ENCODE measurements around the gene TCF7L1.
"Not testable (repeated sequence)": the region's sequence is repeated elsewhere in the genome, so short reads cannot be mapped to it uniquely, and the experiment has no call there.

The TCF7L1 gene

DNA sequence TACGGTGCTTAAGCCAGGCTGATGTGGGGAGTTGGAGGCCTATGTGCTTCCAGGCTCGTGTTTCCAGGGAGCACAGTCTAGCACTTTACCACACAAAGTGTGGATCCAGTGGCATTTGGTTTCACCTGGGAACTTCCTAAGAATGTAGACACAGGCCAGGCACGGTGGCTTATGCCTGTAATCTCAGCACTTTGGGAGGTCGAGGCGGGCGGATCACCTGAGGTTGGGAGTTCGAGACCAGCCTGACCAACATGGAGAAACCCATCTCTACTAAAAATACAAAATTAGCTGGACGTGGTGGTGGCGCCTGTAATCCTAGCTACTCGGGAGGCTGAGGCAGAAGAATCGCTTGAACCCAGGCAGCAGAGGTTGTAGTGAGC lies 190.8 kb downstream of the TCF7L1 start:
- DNase-seq (ENCODE audit: low read depth in 2 of 2), result not testable (repeated sequence)

- no peak for DNase-seq (ENCODE audit: low read depth in 2 of 2)
Observed at GRCh38 chr2:85324639-85325465, 191.7 kb downstream of the TCF7L1 start.

DNA sequence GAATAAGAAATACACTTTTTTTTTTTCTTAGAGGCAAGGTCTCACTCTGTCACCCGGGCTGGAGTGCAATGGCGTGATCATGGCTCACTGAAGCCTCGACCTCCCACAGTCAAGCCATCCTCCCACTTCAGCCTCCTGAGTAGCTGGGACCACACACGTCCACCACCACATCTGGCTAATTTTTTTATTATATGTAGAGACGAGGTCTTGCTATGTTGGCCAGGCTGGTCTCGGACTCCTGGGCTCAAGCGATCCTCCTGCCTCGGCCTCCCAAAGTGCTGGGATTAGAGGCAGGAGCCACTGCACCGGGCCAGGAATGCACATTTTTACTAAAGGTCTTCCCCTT lies 192.2 kb downstream of the TCF7L1 start:
- no peak for DNase-seq (ENCODE audit: low read depth in 2 of 2)

GRCh38 chr2:85326406-85327159 lies 193.4 kb downstream of the TCF7L1 start:
- DNase-seq (ENCODE audit: low read depth in 2 of 2), result peak in 1 of 2 donors; percentile 26

DNA sequence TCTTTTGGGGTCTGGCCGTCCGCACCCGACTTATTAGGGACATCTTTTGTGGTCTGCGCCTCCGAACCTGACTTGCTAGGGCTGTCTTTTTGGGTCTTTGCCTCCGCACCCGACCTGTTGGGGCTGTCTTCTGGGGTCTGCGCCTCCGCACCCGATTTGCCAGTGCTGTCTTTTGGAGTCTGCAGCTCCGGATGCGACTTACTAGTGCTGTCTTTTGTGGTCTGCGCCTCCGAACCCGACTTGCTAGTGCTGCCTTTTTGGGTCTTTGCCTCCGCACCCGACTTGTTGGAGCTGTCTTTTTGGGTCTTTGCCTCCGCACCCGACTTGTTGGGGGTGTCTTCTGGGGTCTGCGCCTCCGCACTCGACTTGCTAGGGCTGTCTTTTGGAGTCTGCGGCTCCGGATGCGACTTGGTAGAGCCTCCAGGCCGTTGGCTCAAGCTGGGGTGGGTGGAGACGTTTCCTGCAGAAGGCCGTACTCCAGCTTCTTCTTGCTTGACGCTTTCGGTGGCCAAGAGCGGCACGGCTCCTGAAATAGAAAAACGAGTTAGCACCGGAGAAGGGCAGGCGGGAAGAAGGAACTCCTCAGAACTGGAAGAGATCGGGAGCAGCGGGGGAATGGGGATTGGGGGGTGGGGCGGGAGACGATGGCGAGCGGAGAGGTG lies 194.1 kb downstream of the TCF7L1 start:
- DNase-seq (ENCODE audit: low read depth in 2 of 2), result peak in 1 of 2 donors; percentile 45

- peak; percentile 91 to 94 for DNase-seq (ENCODE audit: low read depth in 2 of 2)
Observed at GRCh38 chr2:85327822-85328617, 194.8 kb downstream of the TCF7L1 start, which contains the start of gene TGOLN2. TGOLN2 (minus strand) TSS chr2:85327989; CDS start chr2:85327962, 27 bp downstream.

GRCh38 chr2:85329181-85329651 lies 196.0 kb downstream of the TCF7L1 start:
- DNase-seq (ENCODE audit: low read depth in 2 of 2), result no peak

DNA sequence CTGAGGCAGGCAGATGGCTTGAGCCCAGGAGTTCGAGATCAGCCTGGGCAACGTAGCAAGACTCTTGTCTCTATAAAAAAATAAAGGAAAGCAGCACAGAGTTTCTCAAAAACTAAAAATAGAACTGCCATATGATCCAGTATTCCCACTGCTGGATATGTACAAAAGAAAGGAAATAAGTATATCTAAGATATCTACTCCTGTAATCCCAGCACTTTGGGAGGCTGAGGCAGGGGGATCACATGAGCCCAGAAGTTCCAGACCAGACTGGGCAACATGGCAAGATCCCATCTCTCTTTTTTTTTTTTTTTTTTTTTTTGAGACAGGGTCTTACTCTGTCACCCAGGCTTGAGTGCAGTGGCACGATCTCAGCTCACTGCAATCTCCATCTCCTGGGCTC lies 196.5 kb downstream of the TCF7L1 start:
- DNase-seq (ENCODE audit: low read depth in 2 of 2), result not testable (repeated sequence)

DNA sequence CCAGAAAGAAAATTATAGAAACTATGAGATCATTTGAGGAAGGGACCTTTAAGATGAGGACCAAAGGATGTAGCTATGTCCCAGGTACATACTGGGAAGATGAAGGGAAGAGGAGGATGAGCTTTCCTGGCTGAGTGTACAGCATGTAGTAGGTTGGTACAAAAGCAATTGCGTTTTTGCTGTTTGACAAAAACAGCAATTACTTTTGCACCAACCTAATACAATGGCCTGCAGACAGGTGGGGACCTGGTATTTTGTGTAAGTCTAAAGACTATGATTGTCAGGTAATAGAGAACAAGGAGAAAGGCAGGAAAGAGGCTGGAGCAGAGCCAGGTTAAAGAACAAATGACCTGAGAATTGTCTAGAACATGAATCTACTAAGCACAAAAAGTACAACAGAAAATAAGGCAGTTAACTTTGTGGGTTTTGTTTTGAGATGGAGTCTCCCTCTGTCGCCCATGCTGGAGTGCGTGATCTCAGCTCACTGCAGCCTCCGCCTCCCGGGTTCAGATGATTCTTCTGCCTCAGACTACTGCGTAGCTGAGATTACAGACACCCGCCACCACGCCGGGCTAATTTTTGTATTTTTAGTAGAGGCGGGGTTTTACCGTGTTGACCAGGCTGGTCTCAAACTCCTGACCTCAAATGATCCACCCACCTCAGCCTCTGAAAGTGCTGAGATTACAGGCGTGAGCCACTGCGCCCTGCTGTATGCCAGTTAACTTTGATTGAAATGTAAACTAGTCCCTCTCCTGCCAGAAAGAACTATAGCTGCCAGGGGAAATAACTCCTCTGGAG lies 197.8 kb downstream of the TCF7L1 start:
- DNase-seq (ENCODE audit: low read depth in 2 of 2), result no peak

- DNase-seq (ENCODE audit: low read depth in 2 of 2), result not testable (repeated sequence)
Observed at GRCh38 chr2:85333877-85334276, 200.7 kb downstream of the TCF7L1 start.

DNA sequence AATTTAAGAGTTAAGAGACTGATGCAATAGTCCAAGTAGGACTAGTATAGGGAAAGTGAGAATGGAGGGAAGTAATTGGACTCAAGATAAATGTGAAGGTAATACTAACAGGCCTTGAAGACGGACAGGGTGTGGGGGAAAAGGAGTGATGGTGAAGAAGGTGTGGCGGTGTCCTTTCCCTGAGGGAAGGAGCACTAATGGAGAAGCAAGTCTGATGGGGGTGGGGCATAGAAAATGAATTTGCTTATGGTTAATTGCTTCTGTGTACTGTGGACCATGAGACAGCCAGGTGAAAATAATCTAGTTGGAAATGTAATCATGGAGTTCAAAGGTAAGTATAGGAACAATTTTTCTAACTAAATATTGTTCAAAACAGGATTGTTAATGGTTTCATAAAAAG lies 201.7 kb downstream of the TCF7L1 start:
- no peak for DNase-seq (ENCODE audit: low read depth in 2 of 2)

DNA sequence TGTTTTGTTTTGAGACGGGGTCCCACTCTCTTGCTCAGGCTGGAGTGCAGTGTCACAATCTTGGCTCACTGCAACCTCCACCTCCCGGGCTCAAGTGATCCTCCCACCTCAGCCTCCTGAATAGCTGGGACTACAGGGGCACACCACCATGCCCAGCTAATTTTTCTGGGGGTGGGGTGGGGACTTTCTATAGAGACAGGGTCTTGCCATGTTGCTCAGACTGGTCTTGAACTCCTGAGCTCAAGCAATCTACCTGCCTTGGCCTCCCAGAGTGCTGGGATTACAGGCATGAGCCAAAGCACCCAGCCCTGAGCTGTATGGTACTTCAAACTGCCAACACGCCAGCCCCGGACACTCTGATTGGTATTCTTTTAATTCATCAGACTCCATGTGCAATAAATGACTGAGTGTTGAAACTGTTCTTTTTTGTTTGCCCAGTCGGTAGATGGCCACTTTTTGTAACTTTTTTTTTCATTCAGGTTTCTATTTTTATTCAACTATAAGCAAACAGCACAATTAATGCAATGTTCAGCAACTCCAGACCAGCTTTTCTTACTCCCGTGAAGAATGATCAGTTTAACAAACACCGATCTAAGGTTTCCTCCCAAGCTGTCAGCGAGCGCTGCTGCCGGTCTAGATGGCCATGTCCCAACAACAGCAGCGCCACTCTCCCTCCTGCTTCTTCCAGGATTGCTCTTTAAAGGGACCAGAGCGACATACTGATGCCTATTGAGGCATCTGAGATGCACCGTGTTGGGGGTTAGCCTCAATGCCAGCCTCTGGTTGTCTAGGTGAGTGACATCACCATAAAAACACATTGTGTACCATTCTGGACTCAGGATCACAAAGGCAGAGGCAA lies 207.1 kb downstream of the TCF7L1 start:
- DNase-seq (ENCODE audit: low read depth in 2 of 2), result no peak

- DNase-seq (ENCODE audit: low read depth in 2 of 2), result no peak
Observed at GRCh38 chr2:85341269-85342029, 208.3 kb downstream of the TCF7L1 start.

GRCh38 chr2:85342156-85342555 lies 209.0 kb downstream of the TCF7L1 start:
- DNase-seq (ENCODE audit: low read depth in 2 of 2), result no peak

- not testable (repeated sequence) for DNase-seq (ENCODE audit: low read depth in 2 of 2)
Observed at GRCh38 chr2:85343207-85343895, 210.2 kb downstream of the TCF7L1 start.

DNA sequence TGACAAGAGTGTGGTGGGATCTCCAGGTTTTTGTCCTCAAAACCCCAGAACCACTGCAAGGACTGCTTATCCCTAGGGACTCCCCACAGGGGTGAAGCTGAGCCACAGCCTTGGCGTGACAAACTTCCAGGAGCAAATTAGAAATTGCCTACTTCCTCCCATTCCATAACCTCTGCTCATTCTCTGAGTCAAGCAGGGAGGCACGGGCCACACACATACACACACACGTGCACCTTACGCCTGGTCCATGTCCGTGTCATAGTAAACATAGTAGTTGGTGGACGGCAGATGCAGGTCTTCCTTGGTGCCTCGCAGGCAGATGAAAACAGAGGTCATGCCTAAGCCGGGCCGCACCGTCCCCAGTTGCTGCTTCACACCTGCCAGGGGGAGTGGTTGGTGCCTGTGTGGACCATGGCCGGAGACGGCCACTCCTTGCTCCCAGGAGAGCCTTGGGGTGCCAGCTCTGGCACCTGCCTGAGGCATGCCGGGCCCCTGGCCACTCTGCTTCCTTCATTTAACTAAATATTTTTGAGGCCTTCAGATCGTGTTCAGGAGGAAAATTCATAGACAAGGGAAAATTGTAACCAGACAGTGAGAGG lies 211.3 kb downstream of the TCF7L1 start:
- no peak for DNase-seq (ENCODE audit: low read depth in 2 of 2)

DNA sequence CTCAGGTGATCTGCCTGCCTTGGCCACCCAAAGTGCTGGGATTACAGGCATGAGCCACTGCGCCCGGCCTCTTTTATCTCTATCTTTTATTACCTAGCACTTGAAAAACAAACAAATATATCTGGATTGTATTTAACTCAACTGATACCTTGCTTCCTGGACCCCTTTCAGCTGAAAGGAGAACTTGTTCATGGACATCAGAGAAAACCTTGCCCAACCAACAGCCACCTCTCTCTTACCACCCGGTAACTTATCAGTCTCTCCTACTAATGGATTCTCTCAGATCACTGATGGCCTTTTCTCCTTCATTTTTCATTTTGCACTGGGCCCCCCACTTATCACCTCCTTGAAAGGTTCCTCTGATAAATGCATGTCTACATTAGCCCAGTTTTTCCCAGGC lies 214.4 kb downstream of the TCF7L1 start:
- no peak for DNase-seq (ENCODE audit: low read depth in 2 of 2)

DNA sequence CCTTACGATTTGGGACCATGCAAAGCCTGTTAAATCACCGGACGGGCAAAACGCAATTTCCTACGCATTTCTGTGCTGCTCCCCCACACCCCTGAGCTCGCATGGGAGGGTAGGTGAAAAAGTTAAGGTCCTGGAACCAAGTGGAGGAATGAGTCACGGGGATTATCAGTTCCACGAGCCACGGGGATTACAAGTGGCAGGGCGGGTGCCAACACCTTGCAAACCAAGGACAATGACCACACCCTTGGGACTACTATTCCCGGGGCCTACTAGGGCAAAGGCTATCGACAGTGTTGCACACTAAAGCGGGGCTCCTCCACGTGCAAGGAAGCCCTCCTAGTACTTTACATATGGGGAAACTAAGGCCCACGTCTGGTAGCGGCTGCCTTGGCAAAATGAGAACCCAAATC lies 220.7 kb downstream of the TCF7L1 start:
- DNase-seq (ENCODE audit: low read depth in 2 of 2), result no peak
